ENCODE results near the gene GPR179.
"Not testable (repeated sequence)": the region's sequence is repeated elsewhere in the genome, so short reads cannot be mapped to it uniquely, and the experiment has no call there.

DNA sequence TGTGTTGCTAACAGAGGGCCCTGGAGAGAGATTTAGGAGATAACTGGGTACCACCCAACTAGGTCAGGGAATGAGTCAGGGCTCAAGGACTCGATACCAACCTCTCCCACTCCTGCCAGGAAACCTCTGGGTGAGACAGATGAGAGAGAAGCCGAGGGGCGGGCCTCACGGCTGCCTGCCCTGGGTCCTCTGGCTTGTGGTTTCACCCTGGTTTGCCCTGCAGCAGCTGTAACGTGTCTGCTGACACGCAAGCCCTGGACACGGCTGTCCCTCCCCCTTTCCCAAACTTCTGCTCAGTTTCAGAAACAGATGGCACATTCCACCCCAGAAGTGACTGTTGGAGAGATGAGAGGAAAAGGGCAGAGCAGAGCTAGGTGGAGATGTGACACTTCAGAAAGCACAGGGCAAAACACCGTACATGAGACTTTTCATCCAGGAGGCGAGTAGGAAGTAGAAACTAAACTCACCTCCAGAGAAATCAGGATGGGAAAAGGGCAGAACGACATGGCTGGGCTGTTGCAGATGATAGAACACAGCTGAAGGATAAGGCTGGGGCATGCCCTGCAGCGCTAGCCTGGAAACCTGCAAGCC is 57.2 kb downstream of the GPR179 start:
- TF ChIP-seq POLR2A (IDR thresholded peaks at IDR 0.05): not testable (repeated sequence)
- TF ChIP-seq, protein P1, sequence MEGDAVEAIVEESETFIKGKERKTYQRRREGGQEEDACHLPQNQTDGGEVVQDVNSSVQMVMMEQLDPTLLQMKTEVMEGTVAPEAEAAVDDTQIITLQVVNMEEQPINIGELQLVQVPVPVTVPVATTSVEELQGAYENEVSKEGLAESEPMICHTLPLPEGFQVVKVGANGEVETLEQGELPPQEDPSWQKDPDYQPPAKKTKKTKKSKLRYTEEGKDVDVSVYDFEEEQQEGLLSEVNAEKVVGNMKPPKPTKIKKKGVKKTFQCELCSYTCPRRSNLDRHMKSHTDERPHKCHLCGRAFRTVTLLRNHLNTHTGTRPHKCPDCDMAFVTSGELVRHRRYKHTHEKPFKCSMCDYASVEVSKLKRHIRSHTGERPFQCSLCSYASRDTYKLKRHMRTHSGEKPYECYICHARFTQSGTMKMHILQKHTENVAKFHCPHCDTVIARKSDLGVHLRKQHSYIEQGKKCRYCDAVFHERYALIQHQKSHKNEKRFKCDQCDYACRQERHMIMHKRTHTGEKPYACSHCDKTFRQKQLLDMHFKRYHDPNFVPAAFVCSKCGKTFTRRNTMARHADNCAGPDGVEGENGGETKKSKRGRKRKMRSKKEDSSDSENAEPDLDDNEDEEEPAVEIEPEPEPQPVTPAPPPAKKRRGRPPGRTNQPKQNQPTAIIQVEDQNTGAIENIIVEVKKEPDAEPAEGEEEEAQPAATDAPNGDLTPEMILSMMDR (IDR thresholded peaks at IDR 0.05): not testable (repeated sequence)

Measured in ovary (tissue), 3 donors.